GM18951 (cell line): ENCODE results near the gene ACADVL.

ENCODE experiments used
- POLR2A ChIP-seq: IDR thresholded peaks from 4 replicates; pipeline ENCODE4 v1.6.1; 2011; ENCODE audit warnings: mild to moderate bottlenecking; ENCODE audit not compliant: insufficient read length, insufficient read depth; ENCODE audit errors: extremely low read depth
- in situ Hi-C: fragments of 300-500 bp; cut with MboI; formaldehyde crosslinking; loops from one replicate; pipeline ENCODE4 v1.12.0; 2022; ENCODE audit warnings: low sequenced_read_pairs, mixed read lengths, inconsistent platforms; ENCODE audit not compliant: unreplicated experiment

ACADVL gene

GRCh38 chr17:7262935-7263800 is 43.4 kb downstream of the ACADVL start:
- in situ Hi-C loops: no loop called here
- TF ChIP-seq POLR2A: no peak

- in situ Hi-C loops: no loop called here
- TF ChIP-seq POLR2A: no peak
Observed at GRCh38 chr17:7263801-7264078, 44.0 kb downstream of the ACADVL start.

- TF ChIP-seq POLR2A: no peak
- in situ Hi-C loops: no loop called here
Observed at GRCh38 chr17:7266784-7267183, 47.0 kb downstream of the ACADVL start.
